Subcutaneous abdominal adipose tissue (tissue), 5 donors: ENCODE data around the gene ADAM20.
A peak's percentile ranks its signal among the peaks of the same experiment; 100 is the strongest.

ENCODE experiments used
- H3K27ac ChIP-seq: one replicate; pipeline ENCODE4 v1.7.0; 2013; ENCODE audit warnings: low read depth, mild to moderate bottlenecking, inconsistent platforms, low read length, moderate library complexity
- H3K27me3 ChIP-seq, 5 donors: one replicate each; pipeline ENCODE4 v1.7.0; 2013; ENCODE audit warnings: low read length in 5 of 5, inconsistent platforms in 1 of 5; ENCODE audit not compliant: control insufficient read depth in 5 of 5, insufficient read depth in 4 of 5
- H3K36me3 ChIP-seq, 5 donors: one replicate each; pipeline ENCODE4 v1.7.0; 2013; ENCODE audit warnings: low read length in 5 of 5; ENCODE audit not compliant: control insufficient read depth in 5 of 5, insufficient read depth in 5 of 5
- H3K4me1 ChIP-seq, 5 donors: one replicate each; pipeline ENCODE4 v1.7.0; 2013; ENCODE audit warnings: low read length in 5 of 5, mild to moderate bottlenecking in 3 of 5, moderate library complexity in 1 of 5; ENCODE audit not compliant: control insufficient read depth in 5 of 5, insufficient read depth in 5 of 5
- H3K4me3 ChIP-seq, 5 donors: one replicate each; pipeline ENCODE4 v1.7.0; 2013; ENCODE audit warnings: low read length in 5 of 5, low read depth in 1 of 5
- H3K9ac ChIP-seq, 5 donors: one replicate each; pipeline ENCODE4 v1.7.0; 2013; ENCODE audit warnings: low read length in 5 of 5, mild to moderate bottlenecking in 4 of 5, moderate library complexity in 3 of 5
- H3K9me3 ChIP-seq, 5 donors: one replicate each; pipeline ENCODE4 v1.7.0; 2013; ENCODE audit warnings: low read length in 5 of 5; ENCODE audit not compliant: control insufficient read depth in 5 of 5
- donor health status: healthy.
- donor health status: healthy.
- donor health status: healthy.
- donor health status: healthy.
- donor health status: healthy.

The ADAM20 gene

DNA sequence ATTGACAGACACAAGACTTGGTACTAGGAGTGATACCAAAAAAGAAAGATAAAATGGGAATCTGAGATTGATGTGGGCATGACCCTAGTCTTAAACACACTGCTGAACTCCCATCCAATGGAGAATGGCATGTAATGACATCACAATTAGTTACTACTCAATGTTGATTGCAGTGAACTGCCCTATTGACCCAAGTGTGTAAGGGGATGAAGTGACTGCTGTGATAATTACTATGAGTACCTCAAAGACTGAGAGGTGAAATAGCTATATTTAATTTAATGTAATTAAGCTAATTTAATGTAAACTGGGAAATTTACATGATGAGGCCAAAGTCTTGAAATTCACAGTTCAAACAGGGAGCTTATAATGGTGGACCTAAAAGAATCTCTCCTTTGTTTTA, at the start of gene ADAM20:
Gene ADAM20 (minus strand): TSS at position 101 of the 400 bp plus-strand sequence. CDS start 10,247 bp downstream, outside the sequence.
- H3K4me3 ChIP-seq, result no peak within 1 kb of the TSS
- no peaks in the 10 kb centered on the region for H3K4me1 ChIP-seq
- peaks cover 0 to 17% (median 3%) of the 10 kb centered on the region in 5 donors for H3K36me3 ChIP-seq
- H3K9ac ChIP-seq, result no peak within 1 kb of the TSS
- no peaks in the 10 kb centered on the region for H3K27me3 ChIP-seq
- H3K27ac ChIP-seq, result no peak within 1 kb of the TSS
- H3K9me3 ChIP-seq, result peaks cover 0 to 8% (median 7%) of the 10 kb centered on the region in 5 donors

DNA sequence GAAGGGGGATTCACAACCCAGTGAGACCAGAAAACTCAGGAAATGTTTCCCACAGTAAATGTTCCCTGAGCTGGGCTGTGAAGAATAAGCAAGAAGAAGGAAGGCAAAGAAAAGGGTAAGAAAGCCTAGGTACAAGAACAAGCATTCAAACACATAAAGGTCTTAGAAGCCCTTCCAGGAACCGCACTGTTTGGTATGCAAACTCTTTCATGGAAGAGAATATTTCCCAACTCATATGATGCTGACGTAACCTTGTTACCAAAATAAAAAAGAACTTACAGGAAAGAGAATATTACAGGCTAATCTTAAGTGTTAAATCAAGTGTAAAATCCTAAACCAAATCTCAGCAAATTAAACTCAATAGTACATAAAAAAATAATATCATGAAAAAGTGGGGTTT, 42.1 kb upstream of the ADAM20 start:
- Histone ChIP-seq H3K4me3 (no peak overlapping the region), H3K27me3 (no peaks in the 10 kb centered on the region), H3K9me3 (no peaks in the 10 kb centered on the region), H3K36me3 (peaks cover 15 to 55% (median 21%) of the 10 kb centered on the region in 5 donors), H3K4me1 (no peaks in the 10 kb centered on the region), H3K27ac (no peak overlapping the region), H3K9ac (no peak overlapping the region)

DNA sequence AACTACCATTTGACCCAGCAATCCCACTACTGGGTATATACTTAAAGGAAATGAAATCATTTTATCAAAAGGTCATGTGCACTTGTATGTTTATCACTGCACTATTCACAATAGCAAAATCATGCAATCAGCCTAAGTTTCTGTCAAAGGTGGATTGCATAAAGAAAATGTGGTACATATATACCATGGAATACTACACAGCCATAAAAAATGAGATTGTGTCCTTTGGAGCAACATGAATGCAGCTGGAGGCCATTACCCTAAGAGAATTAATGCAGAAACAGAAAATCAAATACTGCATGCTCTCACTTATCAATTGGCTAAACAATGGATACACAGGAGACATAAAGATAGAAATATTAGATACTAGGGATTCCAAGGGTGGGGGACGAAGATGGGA, 38.2 kb upstream of the ADAM20 start:
- no peak overlapping the region for H3K4me3 ChIP-seq
- no peak overlapping the region for H3K9ac ChIP-seq
- H3K27me3 ChIP-seq, result no peaks in the 10 kb centered on the region
- H3K27ac ChIP-seq, result no peak overlapping the region
- no peaks in the 10 kb centered on the region for H3K9me3 ChIP-seq
- no peaks in the 10 kb centered on the region for H3K4me1 ChIP-seq
- H3K36me3 ChIP-seq, result peaks cover 0 to 33% (median 8%) of the 10 kb centered on the region in 5 donors

DNA sequence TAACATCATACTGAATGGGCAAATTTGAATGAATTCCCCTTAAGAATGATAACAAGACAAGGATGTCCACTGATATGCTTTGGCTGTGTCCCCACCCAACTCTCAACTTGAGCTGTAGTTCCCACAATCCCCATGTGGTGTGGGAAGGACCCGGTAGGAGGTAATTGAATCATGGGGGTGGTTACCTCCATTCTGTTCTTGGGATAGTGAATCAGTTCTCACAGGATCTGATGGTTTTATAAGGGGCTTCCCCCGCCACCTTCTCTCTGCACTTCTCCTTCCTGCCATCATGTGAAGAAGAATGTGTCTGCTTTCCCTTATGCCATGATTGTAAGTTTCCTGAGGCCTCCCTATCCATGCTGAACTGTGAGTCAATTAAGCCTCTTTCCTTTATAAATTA, 36.3 kb upstream of the ADAM20 start:
- Histone ChIP-seq H3K4me3 (no peak overlapping the region), H3K9me3 (no peaks in the 10 kb centered on the region), H3K27ac (no peak overlapping the region), H3K36me3 (peaks cover 5 to 26% (median 16%) of the 10 kb centered on the region in 5 donors), H3K9ac (no peak overlapping the region), H3K4me1 (no peaks in the 10 kb centered on the region), H3K27me3 (no peaks in the 10 kb centered on the region)

DNA sequence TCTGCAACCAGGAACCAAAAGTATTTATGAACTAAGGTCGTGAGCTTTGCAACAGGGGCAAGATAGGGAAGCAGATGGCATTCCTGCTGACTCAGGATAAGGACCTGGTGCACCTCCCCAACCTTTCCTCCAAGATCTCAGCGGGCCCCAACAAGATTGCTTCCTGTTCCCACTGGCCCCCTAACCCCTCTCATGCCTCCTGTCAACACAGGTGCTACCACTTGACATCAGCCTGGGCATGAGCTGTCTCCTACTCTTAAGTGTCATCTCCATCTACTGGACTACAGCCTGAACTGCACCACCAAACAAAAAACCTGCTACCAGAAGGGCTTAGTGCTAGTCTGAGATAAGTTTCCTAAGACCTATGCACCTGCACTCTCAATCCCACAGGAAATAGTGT, 33.0 kb upstream of the ADAM20 start:
- H3K27ac ChIP-seq, result no peak overlapping the region
- no peak overlapping the region for H3K4me3 ChIP-seq
- H3K27me3 ChIP-seq, result no peaks in the 10 kb centered on the region
- H3K4me1 ChIP-seq, result no peaks in the 10 kb centered on the region
- H3K9me3 ChIP-seq, result peaks cover 0 to 3% (median 0%) of the 10 kb centered on the region in 5 donors
- H3K9ac ChIP-seq, result no peak overlapping the region
- peaks cover 17 to 44% (median 34%) of the 10 kb centered on the region in 5 donors for H3K36me3 ChIP-seq

DNA sequence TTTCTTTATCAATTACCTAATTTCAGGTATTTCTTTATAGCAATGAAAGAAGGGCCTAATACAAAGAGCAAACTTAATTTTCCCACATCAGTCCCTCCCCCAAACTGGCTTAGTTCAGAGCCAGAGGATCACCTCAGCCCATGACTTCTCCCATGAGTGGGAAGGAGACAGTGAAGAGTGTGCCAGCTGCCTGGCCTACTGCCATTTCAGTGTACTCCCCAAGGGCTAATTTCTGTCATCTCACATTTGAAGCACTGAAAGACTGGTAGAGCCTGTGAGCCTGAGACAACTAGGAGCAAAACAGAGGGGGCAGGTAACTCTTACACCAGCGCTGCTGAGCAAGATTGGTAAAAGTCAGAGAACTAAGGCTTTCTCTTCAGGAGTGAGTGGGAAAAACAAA, 29.1 kb upstream of the ADAM20 start:
- H3K9me3 ChIP-seq, result peaks cover 0 to 3% (median 0%) of the 10 kb centered on the region in 5 donors
- H3K27me3 ChIP-seq, result no peaks in the 10 kb centered on the region
- H3K36me3 ChIP-seq, result peaks cover 20 to 48% (median 37%) of the 10 kb centered on the region in 5 donors
- no peak overlapping the region for H3K27ac ChIP-seq
- H3K4me1 ChIP-seq, result no peaks in the 10 kb centered on the region
- no peak overlapping the region for H3K9ac ChIP-seq
- H3K4me3 ChIP-seq, result no peak overlapping the region

DNA sequence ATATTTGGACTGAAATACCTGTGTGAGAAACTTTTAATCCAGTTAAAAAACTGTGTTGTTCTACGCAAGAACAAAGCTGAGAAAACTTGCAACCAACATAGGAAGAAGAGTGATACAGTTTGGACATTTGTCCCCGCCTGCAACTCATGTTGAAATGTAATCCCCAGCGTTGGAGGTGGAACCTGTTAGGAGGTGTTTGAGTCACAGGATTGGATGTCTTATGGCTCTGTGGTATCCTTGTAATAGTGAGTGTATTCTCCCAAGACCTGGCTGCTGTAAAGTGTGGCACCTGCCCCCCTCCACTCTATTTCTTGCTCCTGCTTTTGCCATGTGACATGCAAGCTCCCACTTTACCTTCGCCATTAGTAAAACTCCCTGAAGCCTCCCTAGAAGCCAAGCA, 28.6 kb upstream of the ADAM20 start:
- Histone ChIP-seq H3K4me3 (no peak overlapping the region), H3K9ac (no peak overlapping the region), H3K27me3 (no peaks in the 10 kb centered on the region), H3K27ac (no peak overlapping the region), H3K9me3 (peaks cover 0 to 3% (median 0%) of the 10 kb centered on the region in 5 donors), H3K4me1 (no peaks in the 10 kb centered on the region), H3K36me3 (peaks cover 20 to 48% (median 37%) of the 10 kb centered on the region in 5 donors)

DNA sequence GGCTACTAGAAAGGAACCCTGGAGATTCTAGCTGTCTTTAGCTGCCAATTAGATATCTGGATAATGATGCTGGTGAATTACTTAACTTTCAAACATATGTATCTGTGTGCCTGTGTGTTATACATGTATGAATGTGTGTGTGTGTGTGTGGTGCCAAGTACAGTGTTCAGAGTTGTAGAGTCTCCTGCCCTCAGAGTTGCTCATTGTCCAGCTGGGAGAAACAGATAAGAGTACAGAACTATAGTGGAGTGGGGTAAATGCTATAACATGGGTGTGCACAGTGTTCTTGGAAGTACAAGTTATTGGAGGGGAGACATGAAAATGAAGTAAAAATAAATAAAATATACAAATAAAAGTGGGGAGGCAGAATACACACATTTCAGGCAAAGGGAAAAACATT, 23.6 kb upstream of the ADAM20 start:
- Histone ChIP-seq H3K9ac (no peak overlapping the region), H3K27me3 (no peaks in the 10 kb centered on the region), H3K9me3 (no peaks in the 10 kb centered on the region), H3K4me3 (no peak overlapping the region), H3K27ac (no peak overlapping the region), H3K4me1 (peaks cover 0 to 8% (median 7%) of the 10 kb centered on the region in 5 donors), H3K36me3 (peaks cover 8 to 21% (median 17%) of the 10 kb centered on the region in 5 donors)

DNA sequence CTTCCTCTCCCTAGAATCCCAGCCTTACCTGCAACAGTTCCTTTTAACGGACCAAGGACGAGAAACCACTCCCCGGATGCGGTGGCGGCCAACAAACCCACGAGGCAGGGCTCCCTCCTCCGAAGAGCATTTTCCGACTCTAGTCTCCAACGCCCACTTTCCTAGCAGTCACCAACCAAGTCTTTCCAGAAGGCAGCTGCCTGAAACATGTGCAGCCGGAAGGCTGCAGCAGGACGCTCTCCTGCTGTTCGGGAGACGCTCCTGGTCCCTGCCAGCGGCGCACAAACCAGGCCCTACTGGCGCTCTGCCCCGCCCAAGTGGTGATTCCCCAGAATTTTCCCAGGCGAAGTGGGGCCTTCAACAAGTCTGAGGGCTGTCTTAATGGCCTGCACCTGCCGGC, 21.1 kb upstream of the ADAM20 start:
- peaks cover 0 to 8% (median 7%) of the 10 kb centered on the region in 5 donors for H3K4me1 ChIP-seq
- H3K27me3 ChIP-seq, result no peaks in the 10 kb centered on the region
- no peak overlapping the region for H3K9ac ChIP-seq
- H3K9me3 ChIP-seq, result no peaks in the 10 kb centered on the region
- H3K27ac ChIP-seq, result no peak overlapping the region
- peaks cover 0 to 14% (median 3%) of the 10 kb centered on the region in 5 donors for H3K36me3 ChIP-seq
- peak overlapping the region in 3 of 5 donors; percentile 10 to 45 (median 17) for H3K4me3 ChIP-seq

DNA sequence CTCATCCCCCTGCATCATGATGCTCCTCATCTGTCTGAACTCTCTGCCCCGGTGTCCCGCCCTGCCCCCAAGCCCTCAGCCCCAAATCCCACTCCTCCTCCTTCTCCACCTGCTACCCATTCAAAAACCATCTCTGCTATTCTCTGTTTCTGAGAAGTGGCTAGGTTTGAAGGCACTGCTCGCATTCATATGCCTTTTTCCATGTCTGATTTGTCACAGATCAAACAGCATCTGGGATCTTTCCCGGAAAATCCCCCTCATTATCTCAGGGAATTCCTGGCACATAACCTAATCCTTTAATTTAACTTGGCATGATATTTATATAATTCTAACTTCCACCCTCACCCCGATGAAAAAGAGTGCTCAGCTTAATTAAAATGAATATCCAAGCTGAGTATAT, 3.3 kb upstream of the ADAM20 start:
- Histone ChIP-seq H3K27me3 (no peaks in the 10 kb centered on the region), H3K27ac (no peak overlapping the region), H3K9me3 (peaks cover 0 to 7% (median 6%) of the 10 kb centered on the region in 5 donors), H3K4me1 (no peaks in the 10 kb centered on the region), H3K9ac (no peak overlapping the region), H3K36me3 (peaks cover 0 to 8% (median 3%) of the 10 kb centered on the region in 5 donors), H3K4me3 (no peak overlapping the region)
